ENCODE results near the gene HIVEP3.

Gene HIVEP3

GRCh38 chr1:41525891-41526587 lies 392.7 kb downstream of the HIVEP3 start:
- H3K9ac ChIP-seq (ENCODE audit: low read depth, low read length, poor library complexity, severe bottlenecking), result no peak overlapping the region
- no peaks in the 10 kb centered on the region for H3K4me1 ChIP-seq (ENCODE audit: insufficient read depth, low read length, poor library complexity, severe bottlenecking)
- no peaks in the 10 kb centered on the region for H3K9me2 ChIP-seq (replicated peaks; ENCODE audit: low read depth, low read length)
- H4K20me1 ChIP-seq (ENCODE audit: insufficient read depth, low read length, poor library complexity, severe bottlenecking), result no peaks in the 10 kb centered on the region
- no peak overlapping the region for H2AFZ ChIP-seq (ENCODE audit: low read length)
- no peak overlapping the region for H3K4me3 ChIP-seq (ENCODE audit: low read length, poor library complexity, severe bottlenecking)
- no peak for TF ChIP-seq CTCF (conservative IDR thresholded peaks at IDR 0.05; ENCODE audit: low read length)
- TF ChIP-seq EZH2phosphoT487 (IDR thresholded peaks at IDR 0.05; ENCODE audit: borderline replicate concordance), result no peak
- no peak overlapping the region for H3K4me2 ChIP-seq (ENCODE audit: low read depth, low read length, poor library complexity, severe bottlenecking)
- H3K79me2 ChIP-seq (ENCODE audit: insufficient read depth, low read length), result no peaks in the 10 kb centered on the region
- no peaks in the 10 kb centered on the region for H3F3A ChIP-seq (ENCODE audit: low read depth)
- H3K36me3 ChIP-seq (ENCODE audit: insufficient read depth, low read length), result no peaks in the 10 kb centered on the region
- H3K27me3 ChIP-seq (ENCODE audit: insufficient read depth, low read length, poor library complexity, severe bottlenecking), result no peaks in the 10 kb centered on the region
- H3K9me3 ChIP-seq (ENCODE audit: insufficient read depth, low read depth, low read length), result no peaks in the 10 kb centered on the region

- no peaks in the 10 kb centered on the region for H3K9me3 ChIP-seq (ENCODE audit: insufficient read depth, low read depth, low read length)
- TF ChIP-seq CTCF (conservative IDR thresholded peaks at IDR 0.05; ENCODE audit: low read length) (no peak), EZH2phosphoT487 (IDR thresholded peaks at IDR 0.05; ENCODE audit: borderline replicate concordance) (no peak)
- no peaks in the 10 kb centered on the region for H3F3A ChIP-seq (ENCODE audit: low read depth)
- no peak overlapping the region for H3K9ac ChIP-seq (ENCODE audit: low read depth, low read length, poor library complexity, severe bottlenecking)
- no peaks in the 10 kb centered on the region for H3K4me1 ChIP-seq (ENCODE audit: insufficient read depth, low read length, poor library complexity, severe bottlenecking)
- no peaks in the 10 kb centered on the region for H3K79me2 ChIP-seq (ENCODE audit: insufficient read depth, low read length)
- H3K4me2 ChIP-seq (ENCODE audit: low read depth, low read length, poor library complexity, severe bottlenecking), result no peak overlapping the region
- H3K4me3 ChIP-seq (ENCODE audit: low read length, poor library complexity, severe bottlenecking), result no peak overlapping the region
- no peaks in the 10 kb centered on the region for H4K20me1 ChIP-seq (ENCODE audit: insufficient read depth, low read length, poor library complexity, severe bottlenecking)
- H3K36me3 ChIP-seq (ENCODE audit: insufficient read depth, low read length), result no peaks in the 10 kb centered on the region
- H3K27me3 ChIP-seq (ENCODE audit: insufficient read depth, low read length, poor library complexity, severe bottlenecking), result no peaks in the 10 kb centered on the region
- no peak overlapping the region for H2AFZ ChIP-seq (ENCODE audit: low read length)
- no peaks in the 10 kb centered on the region for H3K9me2 ChIP-seq (replicated peaks; ENCODE audit: low read depth, low read length)
These were observed 393.7 kb downstream of the HIVEP3 start for GRCh38 chr1:41524676-41525675.

- H3K9ac ChIP-seq (ENCODE audit: low read depth, low read length, poor library complexity, severe bottlenecking), result no peak overlapping the region
- no peaks in the 10 kb centered on the region for H3K4me1 ChIP-seq (ENCODE audit: insufficient read depth, low read length, poor library complexity, severe bottlenecking)
- no peaks in the 10 kb centered on the region for H3K9me2 ChIP-seq (replicated peaks; ENCODE audit: low read depth, low read length)
- no peaks in the 10 kb centered on the region for H4K20me1 ChIP-seq (ENCODE audit: insufficient read depth, low read length, poor library complexity, severe bottlenecking)
- TF ChIP-seq CTCF (conservative IDR thresholded peaks at IDR 0.05; ENCODE audit: low read length) (no peak), EZH2phosphoT487 (IDR thresholded peaks at IDR 0.05; ENCODE audit: borderline replicate concordance) (no peak)
- no peaks in the 10 kb centered on the region for H3K36me3 ChIP-seq (ENCODE audit: insufficient read depth, low read length)
- H3K79me2 ChIP-seq (ENCODE audit: insufficient read depth, low read length), result no peaks in the 10 kb centered on the region
- H2AFZ ChIP-seq (ENCODE audit: low read length), result no peak overlapping the region
- no peaks in the 10 kb centered on the region for H3K27me3 ChIP-seq (ENCODE audit: insufficient read depth, low read length, poor library complexity, severe bottlenecking)
- no peaks in the 10 kb centered on the region for H3F3A ChIP-seq (ENCODE audit: low read depth)
- H3K9me3 ChIP-seq (ENCODE audit: insufficient read depth, low read depth, low read length), result no peaks in the 10 kb centered on the region
- no peak overlapping the region for H3K4me3 ChIP-seq (ENCODE audit: low read length, poor library complexity, severe bottlenecking)
- no peak overlapping the region for H3K4me2 ChIP-seq (ENCODE audit: low read depth, low read length, poor library complexity, severe bottlenecking)
These were observed 394.6 kb downstream of the HIVEP3 start for GRCh38 chr1:41523949-41524675.

Data from Loucy (cell line).